Endometrial microvascular endothelial cells (primary cell): ENCODE data around the gene REELD1. TPM values are rescaled to one million over a fixed set of nuclear protein-coding genes. Genes with fewer than 3 reads are reported as not detected.

Experiments
- in situ Hi-C: cut with HindIII; loops from 2 replicates; pipeline ENCODE4 v1.10.0; 2017; ENCODE audit warnings: low sequenced_read_pairs, low pct_unique_long_range_greater_than_20kb; ENCODE audit errors: inconsistent ontology term
- total RNA-seq: library from RNA; depleted of rRNA; stranded (reverse); fragments of >200 nt; gene quantifications from one replicate; pipeline ENCODE4 v1.2.3, GENCODE V29; 2015; ENCODE audit errors: inconsistent ontology term

Gene REELD1
- not detected for total RNA-seq

GRCh38 chr4:146214238-146214637, at the start of gene REELD1:
TSS of gene REELD1 (plus strand) at chr4:146214538. CDS start at chr4:146216953, 2,415 bp downstream.
- in situ Hi-C loops, result no loop called here

DNA sequence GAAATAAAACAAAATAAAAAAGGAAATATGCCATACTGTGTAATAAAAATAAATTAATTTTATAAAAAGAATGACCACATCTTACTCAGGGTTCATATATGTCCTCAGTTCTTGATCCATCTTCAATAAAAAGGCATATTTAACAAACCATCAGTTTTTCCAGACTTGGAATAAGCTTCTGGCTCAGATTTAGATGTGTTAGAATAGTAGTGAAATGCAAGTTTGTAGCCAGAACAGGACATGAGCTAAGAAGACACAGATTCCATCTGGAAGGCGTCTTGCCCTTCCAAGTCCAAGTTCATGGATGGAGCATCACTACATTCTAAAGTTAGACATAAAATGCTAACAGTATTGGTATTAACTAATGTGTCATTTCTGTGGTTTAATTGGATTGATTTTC, 49.1 kb upstream of the REELD1 start:
- in situ Hi-C loops, result no loop called here

- in situ Hi-C loops, result no loop called here
Measured at GRCh38 chr4:146165840-146166239, 48.5 kb upstream of the REELD1 start.

DNA sequence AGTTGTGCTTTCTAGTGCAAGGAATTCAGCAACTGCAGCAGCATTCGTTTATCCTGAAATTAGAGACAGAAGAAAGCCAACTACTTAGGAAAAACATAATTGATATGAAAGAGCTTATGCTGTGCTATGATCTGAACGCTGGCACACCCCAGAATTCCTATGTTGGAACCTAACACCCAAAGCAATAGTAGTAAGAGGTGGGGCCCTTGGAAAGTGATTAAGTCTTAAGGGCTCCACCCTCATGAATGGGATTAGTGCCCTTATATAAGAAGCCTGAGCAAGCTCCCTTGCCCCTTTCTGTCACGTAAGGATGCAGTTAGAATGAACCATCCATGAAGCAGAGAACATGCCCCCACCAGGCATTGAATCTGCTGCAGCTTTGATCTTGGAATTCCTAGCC, 44.2 kb upstream of the REELD1 start:
- in situ Hi-C loops, result no loop called here

GRCh38 chr4:146175541-146176453, 38.5 kb upstream of the REELD1 start, which contains the start of gene LSM6:
TSS of gene LSM6 (plus strand) at chr4:146175718. CDS start at chr4:146182922, 7,204 bp downstream.
- in situ Hi-C loops, result no loop called here

GRCh38 chr4:146176891-146177290, 37.4 kb upstream of the REELD1 start:
- in situ Hi-C loops, result no loop called here

GRCh38 chr4:146178126-146178525, 36.2 kb upstream of the REELD1 start:
- in situ Hi-C loops, result no loop called here

GRCh38 chr4:146179784-146180370, 34.5 kb upstream of the REELD1 start:
- in situ Hi-C loops, result no loop called here

DNA sequence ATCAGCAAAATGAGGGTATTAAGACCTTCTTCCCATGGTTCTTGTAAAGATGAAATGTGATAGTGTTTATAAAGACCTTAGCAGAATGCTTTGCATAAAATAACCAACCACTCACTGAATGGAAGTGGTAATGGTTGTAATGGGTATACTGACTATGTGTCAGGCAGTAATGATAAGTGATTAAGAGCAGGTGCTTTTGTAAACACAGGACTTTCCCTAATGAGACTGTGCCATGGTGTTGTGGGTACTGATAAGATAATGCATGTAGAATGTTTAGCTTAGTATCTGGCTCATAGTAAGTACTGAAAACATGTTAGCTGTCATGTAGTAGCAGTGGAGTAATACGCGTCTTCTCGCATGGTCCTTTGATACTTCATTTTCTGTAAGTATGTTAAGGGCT, 31.9 kb upstream of the REELD1 start:
- in situ Hi-C loops, result no loop called here

DNA sequence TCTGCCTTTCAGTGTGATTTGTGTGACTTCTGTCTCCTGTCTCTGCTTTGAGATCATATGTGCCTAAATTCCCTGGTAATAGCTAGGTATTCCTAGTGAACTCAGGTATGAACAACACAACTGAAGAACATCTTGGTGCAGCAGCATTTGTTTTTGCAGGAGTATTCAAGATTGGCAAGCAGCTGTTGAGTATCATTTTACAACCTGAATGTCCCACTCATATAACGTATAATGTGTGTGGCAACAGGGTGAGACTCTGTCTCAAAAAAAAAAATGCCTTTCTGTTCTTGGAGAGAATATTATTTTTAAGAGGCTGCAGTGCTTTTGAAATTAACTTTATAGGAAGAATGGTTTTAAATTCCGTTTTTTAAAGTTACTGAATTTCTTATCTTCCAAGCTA, 31.1 kb upstream of the REELD1 start:
- in situ Hi-C loops, result no loop called here

GRCh38 chr4:146186041-146186440, 28.3 kb upstream of the REELD1 start:
- in situ Hi-C loops, result no loop called here

- in situ Hi-C loops, result no loop called here
Measured at GRCh38 chr4:146186596-146186995, 27.7 kb upstream of the REELD1 start.

- in situ Hi-C loops, result no loop called here
Measured at GRCh38 chr4:146190456-146190855, 23.9 kb upstream of the REELD1 start.

DNA sequence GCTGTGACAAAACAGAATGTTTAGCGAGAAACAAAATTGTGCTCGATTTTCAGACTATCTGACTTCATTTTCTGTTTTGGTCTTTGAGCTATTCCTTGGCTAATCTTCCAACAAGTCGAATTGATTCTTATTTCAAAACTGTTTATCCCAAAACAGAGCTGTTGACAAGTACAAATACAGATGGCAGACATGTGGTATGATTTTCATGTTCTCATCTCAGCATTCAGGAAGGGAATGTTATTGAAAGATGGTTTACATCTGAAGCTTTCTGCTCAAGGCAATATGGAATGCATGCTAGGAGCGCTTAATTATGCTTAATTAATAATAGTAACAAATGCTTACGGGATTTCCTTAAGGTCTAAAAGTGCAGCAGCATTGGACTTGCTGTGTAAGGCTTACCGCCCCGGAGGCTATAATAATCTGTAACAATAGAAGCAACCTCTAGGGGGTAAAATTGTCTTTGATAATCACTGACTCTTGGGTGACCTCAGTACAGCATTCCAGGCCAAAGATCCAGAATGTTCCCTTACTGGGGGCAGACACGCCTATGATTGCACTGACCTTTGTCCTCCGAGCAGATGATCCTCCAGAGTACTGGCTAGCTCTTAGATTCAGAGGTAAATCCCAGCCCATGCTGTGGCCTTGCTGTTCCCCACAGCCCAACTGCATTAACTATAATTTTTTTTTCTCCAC, 22.4 kb upstream of the REELD1 start:
- in situ Hi-C loops, result no loop called here

- in situ Hi-C loops, result no loop called here
Measured at GRCh38 chr4:146193628-146194027, 20.7 kb upstream of the REELD1 start.

- in situ Hi-C loops, result no loop called here
Measured at GRCh38 chr4:146194212-146194611, 20.1 kb upstream of the REELD1 start.

DNA sequence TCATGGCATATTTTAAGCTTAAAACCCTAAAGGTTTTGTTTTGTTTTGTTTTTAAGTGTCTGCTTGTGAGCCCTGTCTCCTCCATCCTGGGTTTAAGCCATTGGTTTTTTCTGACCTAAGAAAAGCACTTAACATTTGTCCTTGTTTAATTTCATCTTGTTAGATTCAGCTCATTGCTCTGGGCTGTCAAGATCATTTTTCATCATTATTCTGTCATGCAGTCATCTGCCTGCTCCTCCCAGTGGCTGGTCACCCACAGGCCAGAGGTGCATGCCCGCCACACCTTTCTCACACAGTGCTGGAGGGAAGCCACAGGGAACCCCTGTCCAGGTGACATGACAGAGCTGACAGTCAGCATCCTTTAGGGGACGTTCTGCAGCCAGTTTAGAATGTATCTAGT, 11.7 kb upstream of the REELD1 start:
- in situ Hi-C loops, result no loop called here

- in situ Hi-C loops, result no loop called here
Measured at GRCh38 chr4:146207410-146207809, 6.9 kb upstream of the REELD1 start.

DNA sequence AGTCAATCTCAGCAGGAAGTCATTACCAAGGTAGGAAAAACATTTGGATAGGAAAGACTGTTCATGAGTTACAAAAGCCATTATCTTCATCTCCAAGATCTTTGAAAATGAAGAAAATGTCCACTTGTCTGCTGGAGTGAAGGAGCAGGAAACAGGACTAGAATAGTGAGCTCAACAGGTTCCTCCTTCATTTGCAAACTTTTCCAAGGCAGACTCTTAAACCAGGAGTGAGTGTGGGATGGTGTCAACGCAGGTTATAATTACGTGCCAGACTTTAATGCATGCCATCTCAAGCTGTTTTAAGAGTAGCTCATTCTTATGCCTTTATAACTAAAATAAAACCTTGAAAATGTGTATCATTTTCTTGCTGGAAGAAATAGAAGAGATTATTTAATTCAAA, 3.4 kb upstream of the REELD1 start:
- in situ Hi-C loops, result no loop called here

DNA sequence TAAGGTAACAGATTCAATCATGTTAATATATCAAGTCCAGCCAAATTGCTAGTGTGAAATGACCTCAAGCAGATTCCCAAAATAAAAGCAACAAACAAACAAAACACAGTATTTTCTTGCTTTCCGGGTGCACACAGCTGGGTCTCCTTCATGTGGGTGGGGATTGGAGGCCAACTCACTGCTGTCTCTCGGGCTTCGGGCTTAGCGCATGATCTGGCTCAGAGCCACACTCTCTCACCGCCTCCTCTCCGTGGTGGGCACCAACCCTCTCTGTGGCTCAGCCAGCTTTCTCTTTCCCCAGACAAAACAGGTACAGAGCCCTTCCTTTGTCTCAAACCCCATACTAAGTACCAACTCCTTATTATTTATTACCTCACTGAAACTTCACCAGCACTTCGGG, 2.9 kb upstream of the REELD1 start:
- in situ Hi-C loops, result no loop called here
